H9 (cell line): ENCODE results near the gene MCRIP2. TPM values are rescaled to one million over a fixed set of nuclear protein-coding genes. Genes with fewer than 3 reads are reported as not detected.

ENCODE experiments used
- DNase-seq: peaks from one replicate; pipeline ENCODE4 v3.0.0-alpha.2; 2017
- H2AFZ ChIP-seq: one replicate; pipeline ENCODE4 v1.6.1; 2013; ENCODE audit warnings: mild to moderate bottlenecking, low read length, control low read depth, moderate library complexity
- H2AK5ac ChIP-seq: 2 replicates; pipeline ENCODE4 v1.6.1; 2013; ENCODE audit warnings: low read length, control low read depth, mixed read lengths; ENCODE audit not compliant: insufficient read length
- H2BK120ac ChIP-seq: one replicate; pipeline ENCODE4 v1.6.1; 2013; ENCODE audit warnings: low read depth, mild to moderate bottlenecking, low read length, control low read depth, inconsistent platforms; ENCODE audit not compliant: poor library complexity, severe bottlenecking
- H2BK12ac ChIP-seq: 2 replicates; pipeline ENCODE4 v1.6.1; 2013; ENCODE audit warnings: low read length, control low read depth, mixed read lengths, low read depth; ENCODE audit not compliant: insufficient read length
- H2BK15ac ChIP-seq: 2 replicates; pipeline ENCODE4 v1.6.1; 2013; ENCODE audit warnings: low read depth, low read length, control low read depth
- H2BK20ac ChIP-seq: one replicate; pipeline ENCODE4 v1.6.1; 2013; ENCODE audit warnings: low read depth, mild to moderate bottlenecking, low read length, control low read depth, inconsistent platforms; ENCODE audit not compliant: poor library complexity, severe bottlenecking
- H2BK5ac ChIP-seq: 2 replicates; pipeline ENCODE4 v1.6.1; 2013; ENCODE audit warnings: low read length, control low read depth, mixed read lengths; ENCODE audit not compliant: insufficient read length
- H3K14ac ChIP-seq: 2 replicates; pipeline ENCODE4 v1.6.1; 2013; ENCODE audit warnings: low read length, control low read depth; ENCODE audit not compliant: insufficient read depth
- H3K18ac ChIP-seq: 2 replicates; pipeline ENCODE4 v1.6.1; 2013; ENCODE audit warnings: low read depth, mild to moderate bottlenecking, mixed read lengths, low read length, control low read depth; ENCODE audit not compliant: insufficient read length
- H3K23ac ChIP-seq: 2 replicates; pipeline ENCODE4 v1.6.1; 2013; ENCODE audit warnings: low read length, control low read depth, mixed read lengths, low read depth; ENCODE audit not compliant: insufficient read length
- H3K23me2 ChIP-seq: 2 replicates; pipeline ENCODE4 v1.6.1; 2013; ENCODE audit warnings: low read depth, mild to moderate bottlenecking, mixed read lengths, low read length, control low read depth; ENCODE audit not compliant: insufficient read length, poor library complexity, severe bottlenecking
- H3K27ac ChIP-seq: 2 replicates; pipeline ENCODE4 v1.5.1; 2013; ENCODE audit warnings: low read length, control low read depth, mixed read lengths, low read depth; ENCODE audit not compliant: insufficient read length
- H3K27me3 ChIP-seq: 2 replicates; pipeline ENCODE4 v1.6.1; 2013; ENCODE audit warnings: low read length, control low read depth, inconsistent platforms; ENCODE audit not compliant: insufficient read depth
- H3K4ac ChIP-seq: 2 replicates; pipeline ENCODE4 v1.6.1; 2013; ENCODE audit warnings: low read depth, mild to moderate bottlenecking, control low read depth, inconsistent platforms, low read length, moderate library complexity
- H3K4me1 ChIP-seq: 2 replicates; pipeline ENCODE4 v1.6.1; 2013; ENCODE audit warnings: low read length, control low read depth, inconsistent platforms; ENCODE audit not compliant: insufficient read depth
- H3K4me2 ChIP-seq: 2 replicates; pipeline ENCODE4 v1.6.1; 2013; ENCODE audit warnings: low read length, control low read depth, mixed read lengths; ENCODE audit not compliant: insufficient read length, insufficient read depth
- H3K56ac ChIP-seq: 2 replicates; pipeline ENCODE4 v1.6.1; 2013; ENCODE audit warnings: low read depth, mild to moderate bottlenecking, mixed read lengths, low read length, control low read depth; ENCODE audit not compliant: insufficient read length
- H3K79me1 ChIP-seq: 2 replicates; pipeline ENCODE4 v1.6.1; 2013; ENCODE audit warnings: low read depth, mild to moderate bottlenecking, moderate library complexity, low read length, control low read depth, inconsistent platforms; ENCODE audit not compliant: insufficient read depth, poor library complexity, severe bottlenecking
- H3K79me2 ChIP-seq: 2 replicates; pipeline ENCODE4 v1.6.1; 2013; ENCODE audit warnings: low read length, control low read depth, inconsistent platforms; ENCODE audit not compliant: insufficient read depth
- H3K9ac ChIP-seq: 2 replicates; pipeline ENCODE4 v1.6.1; 2013; ENCODE audit warnings: low read length, control low read depth, mixed read lengths; ENCODE audit not compliant: insufficient read length; ENCODE audit errors: extremely low read depth
- H3K9me3 ChIP-seq: one replicate; pipeline ENCODE4 v1.6.1; 2013; ENCODE audit warnings: low read depth, low read length, inconsistent platforms; ENCODE audit not compliant: control insufficient read depth
- H3T11ph ChIP-seq: one replicate; pipeline ENCODE4 v1.6.1; 2013; ENCODE audit warnings: mild to moderate bottlenecking, low read length, control low read depth, inconsistent platforms
- H4K20me1 ChIP-seq: one replicate; pipeline ENCODE4 v1.6.1; 2013; ENCODE audit not compliant: control insufficient read depth, insufficient read length, insufficient read depth
- H4K5ac ChIP-seq: 2 replicates; pipeline ENCODE4 v1.6.1; 2013; ENCODE audit warnings: low read depth, mild to moderate bottlenecking, mixed read lengths, low read length, control low read depth; ENCODE audit not compliant: insufficient read length
- H4K8ac ChIP-seq: replicated peaks from 2 replicates; pipeline ENCODE4 v1.6.1; 2013; ENCODE audit warnings: low read length, control low read depth, mixed read lengths, low read depth; ENCODE audit not compliant: insufficient read length
- H4K91ac ChIP-seq: 2 replicates; pipeline ENCODE4 v1.6.1; 2013; ENCODE audit warnings: low read depth, mild to moderate bottlenecking, moderate library complexity, mixed read lengths, low read length, control low read depth; ENCODE audit not compliant: insufficient read length
- H3K27ac Mint-ChIP-seq, 3 experiments: 2 replicates in 2 of 3; 3 replicates in 1 of 3; pipeline ENCODE4 v1.8.0; 2020 to 2021; ENCODE audit warnings: mixed read lengths in 3 of 3, mild to moderate bottlenecking in 1 of 3, moderate library complexity in 1 of 3
- H3K27me3 Mint-ChIP-seq: 2 replicates; pipeline ENCODE4 v1.8.0; 2021; ENCODE audit warnings: low read depth, mild to moderate bottlenecking, moderate library complexity, mixed read lengths
- H3K36me3 Mint-ChIP-seq, 3 experiments: 2 replicates in 2 of 3; 3 replicates in 1 of 3; pipeline ENCODE4 v1.8.0; 2020 to 2021; ENCODE audit warnings: low read depth in 3 of 3, mixed read lengths in 3 of 3; ENCODE audit not compliant: insufficient read depth in 1 of 3
- H3K4me1 Mint-ChIP-seq, 2 experiments: 2 replicates each; pipeline ENCODE4 v1.8.0; 2020; ENCODE audit warnings: mixed read lengths in 2 of 2
- H3K4me3 Mint-ChIP-seq, 2 experiments: 2 replicates in 1 of 2; 3 replicates in 1 of 2; pipeline ENCODE4 v1.8.0; 2020 to 2021; ENCODE audit warnings: mild to moderate bottlenecking in 2 of 2, mixed read lengths in 2 of 2, moderate library complexity in 1 of 2
- H3K9me3 Mint-ChIP-seq, 2 experiments: 2 replicates in 1 of 2; 3 replicates in 1 of 2; pipeline ENCODE4 v1.8.0; 2020; ENCODE audit warnings: mild to moderate bottlenecking in 2 of 2, mixed read lengths in 2 of 2, moderate library complexity in 1 of 2
- CTCF ChIP-seq: fragments of 200-600 bp; sonication (generic); conservative IDR thresholded peaks from 3 replicates; pipeline ENCODE4 v1.8.0; 2021; ENCODE audit warnings: antibody characterized with exemption, mild to moderate bottlenecking
- WGBS: extraction: QIAGEN DNeasy Blood & Tissue Kit; methylation state at CpG from one replicate; pipeline ENCODE4 v1.1.7; 2013; ENCODE audit warnings: missing lambda C conversion rate, low lambda C conversion rate, mixed read lengths; ENCODE audit not compliant: insufficient read length; ENCODE audit errors: extremely low coverage; 5-methylcytosine and 5-hydroxymethylcytosine counted together
- total RNA-seq: library from RNA; stranded (reverse); gene quantifications from 2 replicates; pipeline ENCODE4 v1.2.1, GENCODE V29; 2021

MCRIP2 gene
- total RNA-seq, 1 experiment from 2014 or later = 52.5 TPM

DNA sequence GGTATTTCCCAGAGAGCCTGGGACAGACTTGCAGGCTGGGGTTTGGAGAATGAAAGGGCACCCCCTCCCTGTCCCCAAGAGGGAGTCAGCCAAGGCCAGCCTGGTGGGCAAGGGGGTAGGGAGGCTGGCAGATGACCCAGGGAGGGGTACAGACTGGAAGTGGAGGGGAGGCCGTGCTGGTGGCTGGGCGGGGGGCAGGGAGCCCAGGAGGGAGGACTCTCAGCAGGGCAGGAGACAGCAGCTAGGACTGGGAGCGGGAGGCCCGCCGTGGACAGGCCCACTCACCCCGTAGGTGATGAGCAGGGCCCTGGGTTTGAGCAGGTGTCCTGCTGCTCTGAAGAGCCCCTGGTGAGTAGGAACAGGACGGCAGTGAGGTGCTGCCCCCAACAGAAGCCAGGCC, 6.6 kb upstream of the MCRIP2 start:
- Histone ChIP-seq H2AFZ (no peak overlapping the region), H3K9ac (no peak overlapping the region), H4K5ac (no peak overlapping the region), H2BK120ac (no peak overlapping the region), H3K4me2 (no peak overlapping the region), H3K14ac (no peak overlapping the region), H3K23me2 (peaks cover 15% of the 10 kb centered on the region), H2BK12ac (no peak overlapping the region), H2BK20ac (no peak overlapping the region), H4K91ac (no peak overlapping the region), H3K56ac (no peak overlapping the region), H2BK5ac (no peak overlapping the region), H3K27me3 (no peaks in the 10 kb centered on the region), H2BK15ac (no peak overlapping the region), H4K8ac (no peak overlapping the region), H3K79me1 (no peaks in the 10 kb centered on the region), H3K79me2 (peaks cover 2% of the 10 kb centered on the region; the same call in 1 of the 2 replicates), H3K23ac (no peak overlapping the region), H3T11ph (no peak overlapping the region), H3K27ac (no peak overlapping the region), H3K4ac (no peak overlapping the region), H4K20me1 (no peaks in the 10 kb centered on the region), H3K18ac (no peak overlapping the region), H3K9me3 (no peaks in the 10 kb centered on the region), H3K4me1 (no peaks in the 10 kb centered on the region; the same call in 1 of the 2 replicates), H2AK5ac (no peak overlapping the region)
- Mint-ChIP-seq H3K36me3 (peaks cover 0 to 6% (median 1%) of the 10 kb centered on the region in 3 experiments; a peak in 4 of 7 replicates), H3K27me3 (peaks cover 2% of the 10 kb centered on the region; the same call in 1 of the 2 replicates), H3K4me3 (peak overlapping the region; percentile 73 to 82; a peak in 4 of 5 replicates), H3K9me3 (peaks cover 3% of the 10 kb centered on the region in 2 experiments; a peak in 2 of 5 replicates), H3K4me1 (peaks cover 11 to 30% of the 10 kb centered on the region in 2 experiments), H3K27ac (no peak overlapping the region; a peak in 1 of 7 replicates)
- no peak for TF ChIP-seq CTCF
- no peak for DNase-seq
- no CpG with 5 or more reads among the region's 7 CpGs for WGBS
